Dedifferentiated amniotic fluid mesenchymal stem cell (primary cell): Measurements from ENCODE around the gene ZNF880.
A peak's percentile ranks its signal among the peaks of the same experiment; 100 is the strongest.
"Not testable (repeated sequence)": the region's sequence is repeated elsewhere in the genome, so short reads cannot be mapped to it uniquely, and the experiment has no call there.

Experiments used
- DNase-seq: peaks from one replicate; pipeline ENCODE4 v3.0.0-alpha.2; 2016; ENCODE audit errors: extremely low spot score

Gene ZNF880

GRCh38 chr19:52369559-52370340 is at the start of gene ZNF880:
ZNF880 (plus strand) TSS chr19:52369923; CDS start chr19:52369966, 43 bp downstream.
- peak; percentile 90 for DNase-seq

DNA sequence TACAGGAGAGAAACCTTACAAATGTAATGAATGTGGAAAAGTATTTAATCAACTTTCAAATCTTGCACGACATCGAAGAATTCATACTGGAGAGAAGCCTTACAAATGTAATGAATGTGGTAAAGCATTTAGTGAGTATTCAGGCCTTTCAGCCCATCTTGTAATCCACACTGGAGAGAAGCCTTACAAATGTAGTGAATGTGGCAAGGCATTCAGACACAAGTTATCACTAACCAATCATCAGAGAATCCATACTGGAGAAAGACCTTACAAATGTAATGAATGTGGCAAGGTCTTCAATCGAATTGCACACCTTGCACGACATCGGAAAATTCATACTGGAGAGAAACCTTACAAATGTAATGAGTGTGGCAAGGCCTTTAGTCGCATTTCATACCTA is 47.3 kb upstream of the ZNF880 start:
- DNase-seq: no peak

DNA sequence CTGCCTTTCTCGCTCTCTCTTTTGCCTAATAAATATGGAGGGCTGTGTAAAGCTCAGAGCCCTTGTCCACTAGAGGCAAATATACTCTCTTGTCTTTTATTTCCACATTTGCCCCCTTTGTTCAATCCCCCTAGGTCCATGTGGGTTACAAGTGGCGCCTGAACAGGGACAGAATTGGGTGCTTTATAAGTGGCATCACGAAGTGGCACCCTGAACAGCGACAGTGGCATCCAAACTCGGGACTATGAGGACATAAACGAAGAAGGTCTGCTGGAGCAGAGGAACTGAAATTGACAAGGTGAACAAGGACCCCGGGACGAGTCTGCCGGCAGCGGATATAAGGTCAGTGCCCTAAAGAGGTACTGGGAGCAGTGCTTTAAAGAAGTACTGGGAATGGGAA is 38.0 kb upstream of the ZNF880 start:
- no peak for DNase-seq

- DNase-seq: no peak
Measured at GRCh38 chr19:52335768-52336116, 34.0 kb upstream of the ZNF880 start.

DNA sequence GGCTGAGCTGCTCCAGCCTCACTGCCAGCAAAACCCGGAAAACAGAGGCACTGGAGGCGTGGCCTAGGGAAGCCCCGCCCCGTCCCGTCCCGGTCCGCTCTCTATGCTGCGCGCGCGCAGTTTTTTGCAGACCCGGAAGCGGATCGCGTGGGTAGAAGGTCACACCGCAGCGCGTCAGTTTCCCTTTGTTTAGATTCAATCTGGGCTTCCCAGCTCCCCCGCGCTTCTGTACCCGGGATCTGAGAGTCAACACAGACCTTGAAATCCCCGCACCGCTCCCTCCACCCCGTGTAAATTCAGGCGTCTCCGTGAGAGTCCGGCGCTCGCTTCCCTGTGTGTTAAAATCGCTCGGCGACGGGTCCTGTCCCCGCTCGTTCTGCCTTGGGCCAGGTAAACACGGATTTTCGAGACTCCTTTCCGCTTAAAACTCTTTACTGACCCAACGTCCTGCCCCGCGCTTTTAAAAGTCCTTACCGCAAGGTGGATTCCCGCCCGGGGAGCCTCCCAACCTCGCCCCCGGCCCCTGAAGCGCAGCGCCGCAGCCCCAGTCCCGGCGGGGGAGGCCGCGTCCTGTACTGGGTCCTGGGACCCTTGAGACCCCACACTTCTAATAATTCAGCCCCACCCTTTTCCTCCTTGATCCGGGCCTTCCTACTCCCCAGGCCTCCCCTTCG is 33.5 kb upstream of the ZNF880 start, which contains the start of gene ZNF610:
TSS of gene ZNF610 (plus strand) at position 127 of the 674 bp plus-strand sequence. CDS start 12,930 bp downstream, outside the sequence.
- DNase-seq: peak; percentile 75

DNA sequence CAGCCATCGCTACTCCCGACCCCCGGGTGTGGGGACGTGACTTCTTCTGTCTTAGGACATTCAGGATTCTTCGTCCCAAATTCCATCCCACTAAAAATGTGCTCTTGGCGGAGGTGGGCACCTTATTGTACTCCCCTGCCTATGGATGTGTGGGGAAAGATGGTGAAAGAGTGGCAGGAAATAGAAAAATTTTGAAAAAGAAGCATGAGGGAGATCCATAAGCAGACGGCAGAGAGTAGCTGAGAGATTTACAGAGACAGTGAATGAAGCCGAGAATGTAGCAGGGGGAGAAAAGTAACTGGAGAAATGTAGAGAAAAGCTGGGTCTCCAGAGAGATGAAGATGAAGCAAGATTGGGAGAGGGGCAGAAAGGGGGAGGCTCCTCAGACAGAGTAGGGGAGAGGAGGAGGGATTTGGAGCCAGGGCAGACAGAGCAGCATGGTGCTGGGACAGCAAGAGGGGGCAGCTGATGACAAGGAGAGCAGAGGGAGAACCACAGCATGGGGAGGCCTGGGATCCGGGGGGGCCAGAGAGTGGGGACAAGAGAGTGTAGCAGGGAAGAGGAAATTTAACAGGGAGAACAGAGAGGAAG is 32.8 kb upstream of the ZNF880 start:
- no peak for DNase-seq

GRCh38 chr19:52339022-52339421 is 30.7 kb upstream of the ZNF880 start:
- not testable (repeated sequence) for DNase-seq

DNA sequence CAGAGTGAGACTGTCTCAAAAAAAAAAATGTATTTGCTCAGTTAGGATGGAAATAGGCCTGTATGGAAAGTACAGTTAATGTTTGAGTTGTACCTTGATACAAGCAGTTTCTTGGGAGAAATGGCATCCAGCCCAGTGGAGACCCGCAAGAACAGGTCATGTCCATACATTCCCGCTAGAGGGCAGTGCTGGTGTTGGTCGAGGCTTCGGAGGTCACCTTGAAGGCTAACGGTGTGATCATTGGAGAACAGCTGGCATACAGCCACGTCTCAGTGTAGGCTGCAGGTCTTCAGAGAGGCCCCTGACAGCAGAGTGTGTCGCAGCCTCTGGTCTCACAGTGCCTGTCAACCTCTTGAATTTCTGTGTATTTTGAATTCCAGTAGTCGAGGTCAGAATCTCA is 26.2 kb upstream of the ZNF880 start:
- peak; percentile 31 for DNase-seq

GRCh38 chr19:52345162-52345561 is 24.6 kb upstream of the ZNF880 start:
- no peak for DNase-seq

GRCh38 chr19:52351512-52351911 is 18.2 kb upstream of the ZNF880 start:
- no peak for DNase-seq

- no peak for DNase-seq
Measured at GRCh38 chr19:52366414-52366824, 3.3 kb upstream of the ZNF880 start.

DNA sequence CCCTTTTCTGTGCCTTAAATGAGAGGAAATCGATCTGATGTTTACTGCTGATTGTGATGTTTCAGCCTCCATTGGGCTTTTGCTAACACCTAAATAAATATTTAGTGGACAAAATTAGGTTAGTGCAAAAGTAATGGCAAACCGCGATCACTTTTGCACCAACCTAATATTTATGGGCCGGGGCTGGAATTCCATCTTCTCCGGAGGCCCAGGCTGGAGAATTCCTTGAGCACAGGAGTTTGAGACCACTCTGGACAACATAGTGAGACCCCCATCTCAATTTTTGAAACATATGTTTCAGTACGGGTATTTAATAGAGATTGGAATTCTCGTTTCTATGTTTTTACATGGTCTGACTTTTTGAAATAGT is 603 bp downstream of the ZNF880 start:
- DNase-seq: no peak

GRCh38 chr19:52391135-52391534 is 21.4 kb downstream of the ZNF880 start:
- no peak for DNase-seq

DNA sequence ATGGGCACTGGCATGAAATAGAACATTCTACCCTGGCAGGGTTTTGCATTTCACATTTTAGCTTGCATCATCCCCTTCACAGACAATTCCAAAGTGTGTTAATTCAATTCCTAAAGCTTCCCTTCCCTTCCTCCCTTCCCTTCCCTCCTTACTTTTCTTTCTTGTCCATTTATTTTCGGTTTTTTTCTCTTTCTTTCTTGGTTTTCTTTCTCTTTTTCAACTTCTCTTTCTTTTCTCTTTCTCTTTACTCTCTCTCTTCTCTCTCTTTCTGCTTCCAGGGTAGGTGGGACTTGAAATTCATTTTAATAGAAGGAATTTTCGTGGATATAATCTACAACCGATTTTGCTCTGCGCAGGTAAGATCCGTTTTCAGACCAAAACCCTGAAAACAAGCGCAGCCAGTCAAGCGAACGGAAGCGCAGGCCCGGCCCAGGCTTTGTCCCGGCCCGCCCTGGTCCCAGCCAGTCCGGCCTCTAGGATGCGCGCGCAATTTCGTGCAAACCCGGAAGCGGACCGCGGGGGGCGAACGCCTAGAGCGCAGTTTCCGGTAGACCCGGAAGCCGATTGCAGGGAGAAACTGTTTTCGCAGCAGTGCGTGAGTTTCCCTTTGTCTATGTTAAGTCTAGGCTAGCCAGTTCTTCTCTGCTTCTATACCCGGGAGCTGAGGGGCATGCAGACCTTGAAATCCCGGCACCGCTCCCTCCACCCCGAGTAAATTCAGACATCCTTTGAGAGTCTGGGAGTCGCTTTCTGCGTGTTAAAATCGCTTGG is 27.8 kb downstream of the ZNF880 start, which contains the start of gene ZNF528:
TSS of gene ZNF528 (plus strand) at position 540 of the 771 bp plus-strand sequence. CDS start 4,165 bp downstream, outside the sequence.
- peak; percentile 93 for DNase-seq

- no peak for DNase-seq
Measured at GRCh38 chr19:52398081-52398441, 28.3 kb downstream of the ZNF880 start.

DNA sequence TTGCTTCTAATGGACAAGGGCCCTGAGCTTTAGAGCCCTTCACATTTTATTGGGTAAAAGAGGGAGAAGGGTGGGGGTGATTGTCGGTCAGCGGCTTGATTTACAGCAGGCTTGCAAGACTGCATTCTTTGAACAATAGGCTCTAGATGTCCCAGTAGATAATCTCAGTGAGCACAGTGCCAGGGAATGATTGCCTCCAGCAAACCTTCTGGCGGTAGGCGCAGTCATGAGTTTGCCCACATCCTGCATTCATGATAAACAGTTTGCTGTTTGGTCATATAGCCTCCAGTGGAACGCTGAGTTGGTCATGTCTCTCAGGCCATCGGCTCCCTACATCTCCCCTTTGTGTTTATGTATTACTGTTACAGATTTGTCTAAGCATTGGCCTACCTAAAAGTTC is 40.6 kb downstream of the ZNF880 start:
- DNase-seq: no peak

GRCh38 chr19:52415711-52416110 is 46.0 kb downstream of the ZNF880 start:
- DNase-seq: no peak

DNA sequence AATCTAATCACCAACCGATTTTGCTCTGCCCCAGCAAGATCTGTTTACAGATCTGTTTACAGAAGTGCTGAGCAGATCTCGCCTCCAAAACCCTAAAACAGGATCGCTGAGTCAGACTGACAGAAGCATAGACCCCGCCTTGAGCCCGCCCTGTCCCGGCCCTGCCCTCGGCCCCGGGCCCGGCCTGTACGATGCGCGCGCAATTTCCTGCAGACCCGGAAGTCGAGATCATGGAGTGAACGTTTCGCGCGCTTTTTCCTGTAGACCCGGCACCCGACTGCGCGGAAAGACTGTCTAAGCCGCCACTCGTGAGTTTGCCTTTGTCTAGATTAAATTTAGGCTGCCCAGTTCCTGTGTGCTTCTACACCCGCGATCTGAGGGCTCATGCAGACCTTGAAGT is 59.2 kb downstream of the ZNF880 start, which contains the start of gene ZNF534:
TSS of gene ZNF534 (plus strand) at position 212 of the 400 bp plus-strand sequence. CDS start 2,327 bp downstream, outside the sequence.
- no peak for DNase-seq
